ENCODE data around the gene PNPLA8. TPM values are rescaled to one million over a fixed set of nuclear protein-coding genes. Genes with fewer than 3 reads are reported as not detected.

The PNPLA8 gene
- total and polyA plus RNA-seq, 2 of the 4 experiments (the other 2 are of a cell fraction), result 7.0 to 14.5 TPM

- no CpG with 5 or more reads among the region's 6 CpGs for WGBS, 2 experiments (ENCODE audit: extremely low coverage in 2 of 2, insufficient read length in 1 of 2)
- no peak for ATAC-seq (ENCODE audit: low read depth)
Observed at GRCh38 chr7:108498481-108498880, 27.5 kb downstream of the PNPLA8 start.

More at GRCh38 chr7:108498481-108498880, 27.5 kb downstream of the PNPLA8 start:
- Histone ChIP-seq H3K14ac (replicated peaks; ENCODE audit: low read depth, low read length) (no peak overlapping the region), H2BK5ac (ENCODE audit: low read depth, low read length, poor library complexity, severe bottlenecking) (no peak overlapping the region), H4K91ac (ENCODE audit: insufficient read depth, low read depth, low read length) (no peak overlapping the region), H2AK5ac (ENCODE audit: low read depth, low read length) (no peak overlapping the region), H2BK15ac (ENCODE audit: low read depth, low read length) (no peak overlapping the region), H3K23ac (ENCODE audit: low read depth, low read length) (no peak overlapping the region), H3K4ac (ENCODE audit: low read depth, low read length) (no peak overlapping the region), H2AFZ (replicated peaks; ENCODE audit: low read length, poor library complexity) (no peak overlapping the region), H3K4me1 (ENCODE audit: control insufficient read depth, insufficient read depth, low read length) (peaks cover 6% of the 10 kb centered on the region; the same call in 1 of the 2 replicates), H3K79me1 (ENCODE audit: low read depth in 1 of 2, low read length in 2 of 2) (peaks cover 0 to 2% of the 10 kb centered on the region in 2 experiments; a peak in 1 of 4 replicates), H2BK120ac (ENCODE audit: low read depth, low read length) (no peak overlapping the region), H3K4me3 (ENCODE audit: insufficient read depth, low read depth, low read length) (no peak overlapping the region), H3K9me1 (ENCODE audit: insufficient read depth, low read length) (no peaks in the 10 kb centered on the region), H4K8ac (ENCODE audit: low read depth in 2 of 2, low read length in 2 of 2) (no peak overlapping the region), H3K27ac (ENCODE audit: insufficient read depth, low read length) (no peak overlapping the region), H2BK20ac (ENCODE audit: low read depth, low read length) (no peak overlapping the region), H3K9ac (ENCODE audit: low read depth, low read length) (no peak overlapping the region), H3K36me3 (ENCODE audit: control insufficient read depth, insufficient read depth, low read length) (peaks cover 6% of the 10 kb centered on the region), H3K18ac (ENCODE audit: low read depth, low read length) (no peak overlapping the region), H3K56ac (ENCODE audit: extremely low read depth, insufficient read depth, low read length) (no peak overlapping the region), H4K20me1 (ENCODE audit: insufficient read depth, low read length) (no peaks in the 10 kb centered on the region), H4K5ac (ENCODE audit: low read depth, low read length) (no peak overlapping the region), H3K27me3 (ENCODE audit: control insufficient read depth, insufficient read depth, low read length) (no peaks in the 10 kb centered on the region), H3K9me3 (ENCODE audit: control insufficient read depth, insufficient read depth, low read length) (no peaks in the 10 kb centered on the region), H3K4me2 (ENCODE audit: low read depth, low read length) (no peak overlapping the region), H2AK9ac (replicated peaks; ENCODE audit: low read depth, low read length, poor library complexity) (no peak overlapping the region)
- intact Hi-C loops (cut with micrococcal nuclease) (no loop called here), in situ Hi-C loops (cut with MboI; ENCODE audit: low sequenced_read_pairs) (loop anchor here (10.0 kb wide), 1 partner anchor 324 kb away; no protein-coding TSS in a partner anchor), dilution Hi-C loops (cut with HindIII; ENCODE audit: low sequenced_read_pairs, unreplicated experiment) (loop anchor here (25.0 kb wide), 1 partner anchor 311 kb away; no protein-coding TSS in a partner anchor)
- DNase-seq, result no peak
- ChIA-PET CTCF (no interaction called here), POLR2A (ENCODE audit: unreplicated experiment) (no interaction called here)
- BruUV-seq (replicated peaks), result no TSS peak
- no peak for TF ChIP-seq SMC3 (IDR thresholded peaks at IDR 0.05; ENCODE audit: low read depth, low read length)
- no peak for TF ChIP-seq RAD21 (IDR thresholded peaks at IDR 0.05; ENCODE audit: low read length)
- peak; percentile 49 for TF ChIP-seq MAFK (IDR thresholded peaks at IDR 0.05; ENCODE audit: low read depth, low read length)

Data from IMR-90 (cell line).